Fibroblast of skin of left quadriceps (primary cell): ENCODE measurements around the gene PPP5C.
"Not testable (repeated sequence)": the region's sequence is repeated elsewhere in the genome, so short reads cannot be mapped to it uniquely, and the experiment has no call there.

Experiments
- DNase-seq, 2 experiments: peaks; one replicate each; pipeline ENCODE4 v3.0.0-alpha.2; 2013; ENCODE audit warnings: low read depth in 2 of 2

PPP5C gene, protein sequence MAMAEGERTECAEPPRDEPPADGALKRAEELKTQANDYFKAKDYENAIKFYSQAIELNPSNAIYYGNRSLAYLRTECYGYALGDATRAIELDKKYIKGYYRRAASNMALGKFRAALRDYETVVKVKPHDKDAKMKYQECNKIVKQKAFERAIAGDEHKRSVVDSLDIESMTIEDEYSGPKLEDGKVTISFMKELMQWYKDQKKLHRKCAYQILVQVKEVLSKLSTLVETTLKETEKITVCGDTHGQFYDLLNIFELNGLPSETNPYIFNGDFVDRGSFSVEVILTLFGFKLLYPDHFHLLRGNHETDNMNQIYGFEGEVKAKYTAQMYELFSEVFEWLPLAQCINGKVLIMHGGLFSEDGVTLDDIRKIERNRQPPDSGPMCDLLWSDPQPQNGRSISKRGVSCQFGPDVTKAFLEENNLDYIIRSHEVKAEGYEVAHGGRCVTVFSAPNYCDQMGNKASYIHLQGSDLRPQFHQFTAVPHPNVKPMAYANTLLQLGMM

DNA sequence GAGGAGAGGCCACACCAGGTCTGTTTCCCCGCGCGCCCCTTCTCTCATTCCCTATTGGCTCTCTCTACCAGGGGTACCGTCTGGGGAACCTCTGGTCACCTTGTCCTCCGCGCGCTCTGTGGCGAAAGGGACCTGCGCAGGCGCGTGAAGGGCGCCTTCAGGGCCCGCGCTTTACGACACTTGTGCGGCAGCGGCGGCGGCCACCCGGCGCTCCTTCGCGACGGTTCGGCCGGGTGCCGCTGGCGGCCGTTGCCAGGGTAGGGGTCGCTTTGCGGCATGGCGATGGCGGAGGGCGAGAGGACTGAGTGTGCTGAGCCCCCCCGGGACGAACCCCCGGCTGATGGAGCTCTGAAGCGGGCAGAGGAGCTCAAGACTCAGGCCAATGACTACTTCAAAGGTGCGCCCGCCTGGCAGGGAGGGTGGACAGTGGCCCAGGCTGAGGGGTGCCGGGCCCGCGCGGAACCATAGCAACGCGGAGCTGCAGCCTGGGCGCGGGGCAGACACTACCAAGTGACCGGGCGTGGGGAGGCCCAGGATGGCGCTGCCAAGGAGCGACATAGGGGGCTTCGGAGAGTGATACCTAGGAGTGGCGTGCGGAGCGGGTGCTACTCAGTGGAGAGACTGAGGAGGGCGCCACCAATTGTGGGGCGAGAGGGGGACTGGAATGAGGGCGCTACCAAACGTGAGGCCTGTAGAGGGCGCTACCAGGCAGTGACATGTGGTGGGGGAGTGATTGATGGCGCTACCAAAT lies at the start of gene PPP5C:
Gene PPP5C (plus strand): TSS at position 267 of the 751 bp plus-strand sequence. CDS start 10 bp downstream, at position 277.
- peak; percentile 81 to 84 for DNase-seq

DNA sequence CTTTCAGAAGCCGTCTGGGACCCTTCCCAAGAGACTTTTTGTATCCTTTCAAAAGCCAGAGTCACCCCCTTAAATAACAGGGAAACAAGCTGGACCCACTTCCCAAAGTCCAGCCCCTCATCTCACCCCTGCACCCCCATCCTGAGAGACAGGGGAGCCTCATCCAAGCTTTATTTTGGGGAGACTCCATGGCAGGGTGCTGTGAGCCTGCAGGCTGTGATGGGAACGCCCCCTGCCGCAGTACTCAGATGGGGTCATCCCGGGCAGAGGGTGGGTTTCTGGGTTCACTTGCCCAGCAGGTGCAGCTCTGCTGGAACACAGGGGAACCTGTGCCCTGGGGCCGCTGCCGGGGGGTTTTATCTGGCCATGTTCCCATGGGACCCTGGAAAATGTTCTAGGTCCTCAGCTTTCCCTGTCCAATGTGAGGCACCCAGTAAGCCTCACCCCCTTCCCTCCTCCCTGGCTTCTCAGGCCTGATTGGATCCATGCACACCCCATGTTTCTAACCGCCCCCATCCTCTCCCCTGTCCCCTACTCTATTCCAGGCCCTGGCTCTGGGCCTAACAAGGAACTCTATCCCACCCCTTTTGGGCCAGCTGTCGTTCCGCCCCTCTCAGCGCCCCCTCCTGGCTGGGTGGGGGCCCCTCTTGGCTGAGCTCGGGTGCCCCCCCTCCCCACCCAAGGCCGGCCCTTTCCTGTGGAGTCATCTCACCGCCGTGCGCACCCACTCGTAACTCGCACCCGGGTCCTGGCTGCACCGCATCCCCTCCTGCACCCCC lies 49.0 kb upstream of the PPP5C start:
- DNase-seq: no peak

DNA sequence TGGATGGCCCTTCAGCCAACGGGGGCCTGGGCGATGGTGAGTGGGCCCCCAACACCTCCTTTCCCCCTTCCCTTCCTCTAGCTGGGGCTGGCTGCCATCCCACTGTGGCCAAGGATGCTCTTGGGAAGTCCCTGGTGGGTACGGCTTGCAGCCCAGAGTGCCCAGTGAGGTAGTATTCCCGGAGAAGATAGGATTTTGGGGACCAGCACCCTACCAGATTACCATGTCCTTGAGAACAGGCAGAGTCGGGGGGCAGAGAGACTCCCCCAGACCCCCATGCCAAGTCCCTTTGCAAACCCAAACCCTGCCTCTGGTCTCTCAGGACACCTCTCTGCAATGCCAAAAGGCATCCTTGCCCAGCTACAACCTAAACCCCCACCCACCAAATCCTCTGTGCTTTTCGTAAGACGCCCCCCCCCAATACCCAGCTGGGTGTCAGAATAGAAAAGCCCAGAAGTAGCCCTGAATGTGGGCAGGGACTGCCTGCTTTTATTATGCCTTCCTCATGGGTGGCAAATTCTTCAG lies 48.3 kb upstream of the PPP5C start:
- DNase-seq: no peak

DNA sequence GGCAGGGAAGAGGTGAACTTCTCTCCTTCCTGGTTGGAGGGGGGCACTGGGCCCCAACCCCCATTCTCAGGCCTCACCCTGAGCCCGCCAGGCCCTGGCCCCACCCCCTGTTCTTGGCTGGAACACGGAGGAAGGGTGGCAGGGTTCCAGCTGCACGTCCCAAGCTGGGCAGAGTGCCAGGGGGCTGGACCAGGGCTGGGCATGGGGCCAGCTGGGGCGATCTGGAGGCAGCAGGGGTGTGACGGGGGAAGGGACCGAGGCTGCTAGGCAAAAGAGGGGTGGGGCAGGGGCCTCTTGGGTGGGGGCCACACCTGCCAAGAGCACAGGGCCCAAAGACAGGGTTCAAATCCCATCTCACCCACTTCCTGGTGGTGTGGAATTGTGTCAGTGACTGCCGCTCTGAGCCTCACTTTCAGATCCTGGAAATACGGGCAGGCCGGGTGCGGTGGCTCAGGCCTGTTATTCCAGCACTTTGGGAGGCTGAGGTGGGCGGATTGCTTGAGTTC lies 47.8 kb upstream of the PPP5C start:
- DNase-seq: peak; percentile 78 to 80

DNA sequence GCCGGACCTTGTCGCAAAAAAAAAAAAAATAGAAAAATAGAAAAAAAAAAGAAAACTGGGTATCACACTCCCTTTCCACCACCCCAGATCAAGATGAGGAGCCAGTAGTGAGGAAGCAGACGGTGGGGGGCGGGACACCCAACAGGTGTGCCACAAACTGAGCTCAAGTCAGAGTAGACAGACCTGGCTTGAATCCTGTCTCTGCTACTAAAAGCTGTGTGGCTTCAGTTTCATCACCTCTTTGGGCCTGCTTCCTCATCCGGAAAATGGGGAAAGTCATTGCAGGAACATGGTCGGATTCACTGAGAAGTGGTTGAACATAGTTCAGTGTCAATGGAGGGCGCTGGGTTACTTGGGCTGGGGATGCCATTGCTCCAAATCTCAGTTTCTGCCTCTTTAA lies 47.2 kb upstream of the PPP5C start:
- DNase-seq: no peak

DNA sequence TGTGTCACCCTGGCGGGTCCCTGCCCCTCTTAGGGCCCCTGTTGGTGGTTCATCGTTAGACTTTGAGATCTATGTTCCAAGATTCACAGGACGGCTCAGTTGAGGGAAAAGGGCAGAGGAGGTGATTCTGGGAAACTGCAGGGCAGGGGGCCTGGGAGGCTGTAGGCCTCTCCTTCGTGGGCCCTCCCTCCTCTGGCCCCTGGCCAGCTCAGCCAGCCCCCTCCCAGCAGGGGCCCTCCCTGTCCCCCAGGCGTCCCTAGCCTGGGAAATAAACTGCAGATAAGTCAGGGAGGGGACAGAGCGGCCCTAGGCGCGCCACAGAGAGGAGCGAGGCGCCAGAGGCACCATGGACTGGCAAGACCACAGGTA lies 43.6 kb upstream of the PPP5C start:
- DNase-seq: no peak

DNA sequence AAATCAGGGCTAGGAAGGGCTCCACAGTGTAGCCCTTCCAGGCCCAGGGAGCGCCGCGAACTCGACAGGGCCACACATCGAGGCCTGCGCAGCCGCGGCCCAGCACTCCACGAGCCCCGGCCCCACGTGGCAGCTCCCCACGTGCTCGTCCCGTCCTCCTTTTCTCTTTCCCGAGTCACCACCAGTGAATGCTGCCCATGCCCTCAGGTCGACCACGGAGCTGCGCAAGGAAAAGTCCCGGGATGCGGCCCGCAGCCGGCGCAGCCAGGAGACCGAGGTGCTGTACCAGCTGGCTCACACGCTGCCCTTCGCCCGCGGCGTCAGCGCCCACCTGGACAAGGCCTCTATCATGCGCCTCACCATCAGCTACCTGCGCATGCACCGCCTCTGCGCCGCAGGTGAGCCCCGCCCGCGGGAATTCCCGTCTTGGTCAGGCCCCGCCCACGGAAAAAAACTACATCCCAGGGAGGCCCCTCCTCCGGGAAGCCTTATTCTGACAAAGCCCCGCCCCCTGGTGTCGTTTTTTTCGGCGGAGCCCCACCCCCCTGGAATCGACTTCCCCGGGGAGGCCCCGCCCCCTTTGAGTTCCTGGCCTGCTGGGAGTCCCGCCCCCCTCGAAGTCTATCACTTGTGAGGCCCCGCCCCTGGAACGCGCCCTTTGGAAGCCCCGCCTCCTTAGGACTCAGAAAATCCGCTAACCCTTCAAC lies 43.0 kb upstream of the PPP5C start:
- no peak for DNase-seq

DNA sequence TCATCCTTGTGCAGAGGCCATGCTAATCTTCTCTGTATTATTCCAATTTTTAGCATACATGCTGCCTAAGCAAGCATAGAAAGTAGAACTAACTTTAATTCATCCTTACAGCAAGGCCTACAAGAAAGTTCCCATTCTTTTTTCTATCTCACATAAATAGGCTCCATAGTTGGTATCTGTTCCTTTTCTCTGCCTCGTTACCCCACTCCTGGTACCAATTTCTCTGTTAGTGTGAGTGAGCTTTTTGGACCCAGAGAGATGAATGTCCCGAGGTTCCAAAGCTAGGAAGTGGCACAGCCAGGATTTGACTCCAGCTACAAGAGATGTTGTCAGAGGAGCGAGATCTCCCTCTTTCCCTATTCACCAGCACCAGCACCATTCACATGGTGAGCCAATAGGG lies 40.4 kb upstream of the PPP5C start:
- DNase-seq: no peak

DNA sequence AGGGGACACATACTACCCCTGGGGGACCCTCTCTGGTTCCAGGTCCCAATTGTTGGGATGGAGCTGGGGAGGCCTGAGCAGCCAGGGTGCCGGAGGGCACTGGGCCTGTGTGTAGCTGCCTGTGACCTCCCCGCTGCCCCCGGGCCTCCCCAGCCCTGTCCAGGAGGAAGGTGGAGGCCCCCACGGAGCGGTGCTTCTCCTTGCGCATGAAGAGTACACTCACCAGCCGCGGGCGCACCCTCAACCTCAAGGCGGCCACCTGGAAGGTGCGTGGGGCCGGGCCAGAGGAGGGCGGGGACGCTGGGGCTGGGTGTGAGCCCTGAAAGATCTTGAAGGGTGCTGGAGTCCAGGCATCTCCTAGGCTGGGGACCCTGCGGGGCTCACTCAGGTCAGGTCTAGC lies 38.4 kb upstream of the PPP5C start:
- DNase-seq: no peak

DNA sequence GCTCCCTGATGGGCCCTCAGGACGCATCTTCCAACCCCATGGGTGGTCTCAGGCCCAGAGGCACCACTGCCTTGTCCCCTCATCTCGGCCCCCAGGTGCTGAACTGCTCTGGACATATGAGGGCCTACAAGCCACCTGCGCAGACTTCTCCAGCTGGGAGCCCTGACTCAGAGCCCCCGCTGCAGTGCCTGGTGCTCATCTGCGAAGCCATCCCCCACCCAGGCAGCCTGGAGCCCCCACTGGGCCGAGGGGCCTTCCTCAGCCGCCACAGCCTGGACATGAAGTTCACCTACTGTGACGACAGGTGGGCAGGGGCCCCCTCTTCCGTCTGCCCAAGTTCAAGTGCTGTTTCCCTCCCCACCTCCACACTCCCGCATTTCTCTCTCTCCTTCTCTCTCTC lies 37.8 kb upstream of the PPP5C start:
- DNase-seq: no peak

DNA sequence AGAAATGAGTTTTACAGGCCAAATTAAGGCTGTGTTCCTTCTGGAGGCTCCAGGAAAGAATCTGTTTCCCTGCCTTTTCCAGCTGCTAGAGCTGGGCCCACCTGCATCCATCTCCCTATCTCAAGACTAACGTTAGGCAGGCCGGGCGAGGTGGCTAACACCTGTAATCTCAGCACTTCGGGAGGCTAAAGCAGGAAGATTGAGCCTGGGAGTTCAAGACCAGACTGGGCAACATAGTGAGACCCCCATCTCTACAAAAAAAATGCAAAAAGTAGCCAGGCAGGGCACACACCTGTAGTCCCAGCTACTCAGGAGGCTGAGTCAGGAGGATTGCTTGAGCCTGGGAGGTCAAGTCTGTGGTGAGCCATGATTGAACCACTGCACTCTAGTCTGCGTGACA lies 35.4 kb upstream of the PPP5C start:
- no peak for DNase-seq

DNA sequence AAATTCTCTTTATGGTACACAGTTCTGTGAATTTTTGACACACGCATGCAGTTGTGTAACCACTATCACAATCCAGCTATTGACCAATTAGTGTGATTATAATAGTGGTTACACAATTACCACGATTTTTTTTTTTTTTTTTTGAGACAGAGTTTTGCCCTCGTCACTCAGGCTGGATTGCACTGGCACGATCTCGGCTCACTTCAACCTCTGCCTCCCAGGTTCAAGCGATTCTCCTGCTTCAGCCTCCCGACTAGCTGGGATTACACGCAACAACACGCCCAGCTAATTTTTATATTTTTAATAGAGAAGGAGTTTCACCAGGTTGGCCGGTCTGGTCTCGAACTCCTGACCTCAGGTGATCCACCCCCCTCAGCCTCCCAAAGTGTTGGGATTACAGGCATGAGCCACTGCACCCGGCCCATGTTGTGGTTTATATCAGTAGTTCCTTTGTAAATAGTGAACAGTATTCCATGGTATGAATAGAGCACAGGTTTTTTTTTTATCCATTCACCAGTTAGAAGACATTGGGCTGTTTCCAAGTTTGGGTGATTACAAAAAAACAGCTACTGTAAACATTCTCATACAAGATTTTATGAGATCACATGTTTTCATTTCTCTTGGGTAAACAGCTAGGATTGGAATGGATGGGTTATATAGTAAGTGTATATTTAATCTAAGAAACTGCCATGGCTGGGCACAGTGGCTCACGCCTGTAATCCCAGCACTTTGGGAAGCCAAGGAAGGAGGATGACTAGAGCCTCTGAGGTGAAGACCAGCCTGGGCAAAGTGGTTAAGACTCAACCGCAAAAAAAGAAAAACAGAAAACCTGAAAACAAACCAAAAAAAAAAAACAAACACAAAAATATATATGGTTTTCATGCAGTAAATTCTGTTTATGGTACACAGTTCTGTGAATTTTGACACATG lies 33.1 kb upstream of the PPP5C start:
- not testable (repeated sequence) for DNase-seq

DNA sequence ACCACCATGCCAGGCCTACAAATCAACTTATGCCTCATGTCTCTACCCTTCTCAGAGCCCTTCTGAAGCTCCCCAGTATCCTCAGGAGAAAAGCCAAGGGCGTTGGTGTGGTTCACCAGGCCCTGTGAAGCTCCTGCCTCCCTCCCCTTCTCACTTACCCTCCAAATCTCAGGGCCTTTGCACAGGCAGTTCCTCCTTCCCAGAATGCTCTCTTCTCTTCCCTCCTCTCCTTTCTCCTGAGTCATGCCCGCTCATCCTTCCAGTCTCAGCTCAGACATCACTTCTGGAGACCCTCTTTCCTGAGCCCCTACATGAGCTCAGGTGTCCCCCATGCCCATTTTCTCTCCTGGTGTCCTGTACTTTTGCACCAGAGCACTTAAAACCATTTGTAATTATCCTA lies 29.5 kb upstream of the PPP5C start:
- DNase-seq: no peak

DNA sequence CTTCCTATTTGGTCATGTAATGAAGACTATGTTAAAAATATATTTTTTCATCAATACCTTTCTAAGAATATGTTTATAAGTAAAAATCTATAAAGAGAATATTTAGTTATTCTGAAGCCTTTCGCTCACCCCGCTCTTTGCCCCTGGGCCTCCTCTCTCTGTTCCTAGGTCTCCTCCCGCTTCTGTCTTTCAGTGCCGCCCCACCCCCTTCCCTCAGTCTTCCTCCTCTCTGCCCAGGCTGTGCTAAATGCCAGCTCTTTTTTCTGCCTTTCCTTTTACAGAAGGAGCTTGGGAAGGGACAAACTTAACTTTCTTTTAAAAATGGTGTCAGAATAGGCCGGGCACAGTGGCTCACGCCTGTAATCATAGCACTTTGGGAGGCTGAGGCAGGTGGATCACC lies 27.3 kb upstream of the PPP5C start:
- no peak for DNase-seq

DNA sequence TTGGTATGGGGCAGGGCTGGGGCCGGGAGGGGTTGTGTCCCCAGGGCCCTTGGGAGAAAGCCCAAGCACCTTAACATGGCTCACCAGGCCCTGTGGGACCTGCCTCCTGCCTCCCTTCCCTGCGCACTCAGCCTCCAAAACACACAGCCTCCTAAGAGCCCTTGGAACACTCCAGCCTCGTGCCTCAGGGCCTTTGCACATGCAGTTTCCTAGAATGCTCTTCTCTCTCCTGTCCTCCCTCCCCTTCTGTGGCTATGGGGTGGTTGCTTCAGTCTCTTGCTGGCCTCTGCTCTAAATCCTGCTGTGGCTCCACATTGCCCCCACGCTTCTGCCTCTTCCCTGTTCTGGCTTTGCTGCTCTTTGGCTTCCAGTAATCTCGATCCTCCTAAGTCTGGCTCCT lies 26.3 kb upstream of the PPP5C start:
- no peak for DNase-seq

DNA sequence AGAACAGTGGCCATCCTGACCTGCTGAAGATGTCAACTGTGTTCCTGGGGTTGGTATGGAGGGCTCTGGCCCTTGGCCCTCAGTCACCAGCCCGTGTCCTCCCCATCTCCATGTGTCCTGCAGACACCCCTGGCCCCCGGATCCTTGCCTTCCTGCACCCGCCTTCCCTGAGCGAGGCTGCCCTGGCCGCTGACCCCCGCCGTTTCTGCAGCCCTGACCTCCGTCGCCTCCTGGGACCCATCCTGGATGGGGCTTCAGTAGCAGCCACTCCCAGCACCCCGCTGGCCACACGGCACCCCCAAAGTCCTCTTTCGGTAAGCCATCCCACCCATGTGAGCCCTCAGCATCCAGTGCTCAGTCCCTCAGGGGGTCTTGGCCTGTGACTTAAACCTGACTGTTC lies 25.2 kb upstream of the PPP5C start:
- DNase-seq: no peak

DNA sequence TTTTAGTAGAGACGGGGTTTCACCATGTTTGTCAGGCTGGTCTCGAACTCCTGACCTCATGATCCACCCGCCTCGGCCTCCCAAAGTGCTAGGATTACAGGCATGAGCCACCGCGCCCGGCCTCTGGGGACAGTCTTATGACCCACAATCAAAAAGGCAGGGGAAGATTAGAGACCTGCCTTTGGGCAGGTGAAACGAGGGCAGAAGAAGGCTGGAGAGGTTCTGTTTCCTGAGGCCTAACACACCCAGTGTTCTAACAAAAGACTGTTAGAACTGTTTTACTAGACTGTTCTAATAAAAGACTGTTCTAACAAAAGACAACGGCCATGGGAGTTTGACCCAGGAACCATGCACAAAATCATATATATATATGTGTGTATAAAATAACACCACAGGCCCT lies 23.7 kb upstream of the PPP5C start:
- DNase-seq: not testable (repeated sequence)

DNA sequence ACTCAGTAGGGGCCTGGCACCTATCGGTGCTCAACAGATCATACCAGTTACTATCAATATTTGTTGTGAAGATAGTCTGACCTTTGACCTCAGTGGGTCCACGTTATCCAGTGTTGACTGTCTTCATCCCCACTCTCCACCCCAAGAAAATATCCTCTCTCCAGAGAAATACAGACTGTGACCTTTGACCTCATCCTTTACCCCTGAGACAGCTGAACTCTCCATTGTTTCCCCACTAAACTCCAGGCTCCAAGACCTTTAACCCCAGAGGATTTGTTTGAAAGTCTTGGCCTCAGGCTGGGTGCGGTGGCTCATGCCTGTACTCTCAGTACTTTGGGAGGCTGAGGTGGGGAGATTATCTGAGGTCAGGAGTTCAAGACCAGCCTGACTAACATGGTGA lies 22.6 kb upstream of the PPP5C start:
- no peak for DNase-seq

DNA sequence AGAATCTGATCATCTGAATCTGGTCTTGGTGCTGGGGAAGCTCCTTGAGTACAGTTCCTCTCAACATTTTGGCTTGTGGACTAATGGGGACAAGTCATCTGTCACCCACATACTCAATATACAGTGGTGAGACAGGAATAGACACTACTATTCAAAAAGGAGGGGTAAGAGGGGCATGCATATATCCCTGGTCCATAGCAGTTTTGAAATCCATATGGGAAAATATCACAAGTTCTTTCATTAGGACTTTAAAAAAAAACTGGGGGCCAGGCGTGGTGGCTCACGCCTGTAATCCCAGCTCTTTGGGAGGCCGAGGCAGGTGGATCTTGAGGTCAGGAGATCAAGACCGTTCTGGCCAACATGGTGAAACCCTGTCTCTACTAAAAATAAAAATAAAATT lies 20.3 kb upstream of the PPP5C start:
- DNase-seq: no peak

DNA sequence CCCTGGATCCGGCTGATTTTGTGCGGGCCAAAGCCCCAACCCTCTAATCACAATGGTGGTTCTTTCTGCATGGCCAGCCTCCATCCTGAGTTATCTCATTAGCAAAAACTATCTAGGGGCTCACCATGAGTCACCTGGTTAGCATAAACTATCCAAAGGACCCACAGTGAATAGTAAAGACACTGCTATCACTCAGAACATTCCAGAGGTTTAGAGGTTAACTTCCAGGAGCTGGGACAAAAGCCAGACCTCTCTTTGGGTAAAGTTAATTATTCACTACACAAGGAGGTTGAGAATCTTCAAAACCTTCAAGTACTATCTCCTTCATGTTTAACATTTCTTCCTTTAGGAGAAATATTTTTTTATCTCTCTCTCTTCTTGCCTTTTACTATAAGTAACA lies 18.8 kb upstream of the PPP5C start:
- DNase-seq: no peak
